ENCODE measurements around the gene STARD9. TPM values are rescaled to one million over a fixed set of nuclear protein-coding genes. Genes with fewer than 3 reads are reported as not detected.

Gene STARD9
- total and polyA plus RNA-seq, 2 donors from 2014 or later = 1.1 to 7.2 TPM

DNA sequence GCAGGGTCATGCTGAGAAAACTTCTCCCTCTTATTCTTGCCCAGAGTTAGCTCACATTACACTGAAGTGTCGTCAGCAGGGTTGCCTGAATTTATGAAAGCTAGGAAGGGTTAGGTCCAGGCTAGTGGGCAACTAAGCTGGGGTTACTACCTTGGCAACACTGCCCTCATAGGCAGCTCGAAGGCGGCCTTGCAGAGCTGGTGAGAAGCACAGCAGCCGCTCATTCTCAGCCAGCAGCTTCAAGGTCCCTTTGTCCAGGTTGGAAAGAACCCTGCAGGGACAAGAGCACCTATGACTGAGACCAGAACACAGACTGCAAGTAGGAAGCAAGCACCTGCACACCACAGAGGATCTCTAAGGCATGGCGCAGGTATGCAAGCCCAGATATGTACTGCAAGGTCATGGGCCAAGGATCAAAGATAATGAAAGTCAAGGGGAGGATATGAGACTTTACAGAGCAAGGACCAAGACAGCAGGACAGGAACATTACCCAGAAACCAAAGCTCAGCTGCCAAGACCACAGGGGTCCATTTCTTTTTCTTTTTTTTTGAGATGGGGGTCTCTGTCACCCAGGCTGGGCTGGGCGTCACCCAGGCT lies 158.8 kb downstream of the STARD9 start:
- intact Hi-C loops (cut with DNase I) = no loop called here
- Histone ChIP-seq H3K4me3 (ENCODE audit: low read length in 3 of 3) (no peak overlapping the region), H3K27me3 (ENCODE audit: control insufficient read depth, insufficient read depth, low read length) (no peaks in the 10 kb centered on the region), H3K27ac (ENCODE audit: low read depth in 2 of 2, low read length in 2 of 2) (no peak overlapping the region), H3K9ac (ENCODE audit: low read length in 3 of 3) (no peak overlapping the region), H3K4me1 (ENCODE audit: control insufficient read depth in 2 of 3, insufficient read depth in 2 of 3, low read depth in 1 of 3, low read length in 3 of 3) (peaks cover 0 to 8% (median 0%) of the 10 kb centered on the region in 3 donors), H3K9me3 (ENCODE audit: control insufficient read depth in 2 of 3, insufficient read depth in 1 of 3, low read length in 3 of 3) (no peaks in the 10 kb centered on the region), H3K36me3 (ENCODE audit: control insufficient read depth in 2 of 3, insufficient read depth in 3 of 3, low read length in 3 of 3) (peaks cover 2 to 41% (median 26%) of the 10 kb centered on the region in 3 donors)
- no peak for DNase-seq
- TF ChIP-seq, protein P1, sequence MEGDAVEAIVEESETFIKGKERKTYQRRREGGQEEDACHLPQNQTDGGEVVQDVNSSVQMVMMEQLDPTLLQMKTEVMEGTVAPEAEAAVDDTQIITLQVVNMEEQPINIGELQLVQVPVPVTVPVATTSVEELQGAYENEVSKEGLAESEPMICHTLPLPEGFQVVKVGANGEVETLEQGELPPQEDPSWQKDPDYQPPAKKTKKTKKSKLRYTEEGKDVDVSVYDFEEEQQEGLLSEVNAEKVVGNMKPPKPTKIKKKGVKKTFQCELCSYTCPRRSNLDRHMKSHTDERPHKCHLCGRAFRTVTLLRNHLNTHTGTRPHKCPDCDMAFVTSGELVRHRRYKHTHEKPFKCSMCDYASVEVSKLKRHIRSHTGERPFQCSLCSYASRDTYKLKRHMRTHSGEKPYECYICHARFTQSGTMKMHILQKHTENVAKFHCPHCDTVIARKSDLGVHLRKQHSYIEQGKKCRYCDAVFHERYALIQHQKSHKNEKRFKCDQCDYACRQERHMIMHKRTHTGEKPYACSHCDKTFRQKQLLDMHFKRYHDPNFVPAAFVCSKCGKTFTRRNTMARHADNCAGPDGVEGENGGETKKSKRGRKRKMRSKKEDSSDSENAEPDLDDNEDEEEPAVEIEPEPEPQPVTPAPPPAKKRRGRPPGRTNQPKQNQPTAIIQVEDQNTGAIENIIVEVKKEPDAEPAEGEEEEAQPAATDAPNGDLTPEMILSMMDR (IDR thresholded peaks at IDR 0.05; ENCODE audit: borderline replicate concordance, extremely low read depth, insufficient read depth) = no peak
- FAIRE-seq = no peak

DNA sequence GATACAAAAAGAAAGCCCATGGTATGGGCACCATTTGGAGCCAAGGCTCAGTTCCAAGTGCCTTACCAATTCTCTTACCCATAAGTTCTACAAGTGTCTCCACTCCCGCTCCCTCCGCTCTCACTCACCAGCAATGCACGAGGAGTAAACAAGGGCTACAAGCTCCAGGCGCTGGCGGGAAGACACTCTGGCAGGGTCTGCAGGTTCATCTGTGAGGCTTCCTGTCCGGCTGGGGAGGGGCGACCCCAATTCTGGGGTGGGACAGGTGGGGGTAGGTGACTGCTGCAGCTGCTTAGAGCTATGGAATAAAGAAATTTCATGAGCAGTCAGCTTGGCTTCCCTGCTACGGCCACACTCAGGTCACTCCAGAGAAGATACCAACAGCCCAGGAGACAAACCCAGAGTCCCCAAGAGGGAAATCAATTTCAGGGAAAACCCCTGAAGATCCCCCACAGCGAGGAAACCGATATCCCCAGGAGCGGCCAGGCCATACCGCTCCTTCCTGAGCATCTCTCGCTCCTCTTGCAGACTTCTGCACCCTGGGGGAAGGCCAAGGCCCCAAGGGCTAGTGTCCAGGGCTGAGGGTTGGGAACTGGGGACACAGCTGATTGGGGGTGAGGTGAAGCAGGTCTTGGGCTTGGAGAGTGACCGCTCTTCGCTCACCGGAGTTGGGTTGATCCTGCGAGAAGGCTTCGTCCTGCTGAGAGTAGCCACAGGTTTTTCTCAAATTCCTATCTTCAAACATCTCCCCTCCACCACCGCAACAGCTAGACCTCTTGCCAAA lies 160.2 kb downstream of the STARD9 start:
- TF ChIP-seq, protein P1 (IDR thresholded peaks at IDR 0.05; ENCODE audit: borderline replicate concordance, extremely low read depth, insufficient read depth) = no peak
- Histone ChIP-seq H3K36me3 (ENCODE audit: control insufficient read depth in 2 of 3, insufficient read depth in 3 of 3, low read length in 3 of 3) (peaks cover 2 to 30% (median 20%) of the 10 kb centered on the region in 3 donors), H3K4me1 (ENCODE audit: control insufficient read depth in 2 of 3, insufficient read depth in 2 of 3, low read depth in 1 of 3, low read length in 3 of 3) (peaks cover 0 to 8% (median 0%) of the 10 kb centered on the region in 3 donors), H3K27ac (ENCODE audit: low read depth in 2 of 2, low read length in 2 of 2) (no peak overlapping the region), H3K27me3 (ENCODE audit: control insufficient read depth, insufficient read depth, low read length) (no peaks in the 10 kb centered on the region), H3K4me3 (ENCODE audit: low read length in 3 of 3) (peak overlapping the region; percentile 21 to 75 (median 32)), H3K9me3 (ENCODE audit: control insufficient read depth in 2 of 3, insufficient read depth in 1 of 3, low read length in 3 of 3) (no peaks in the 10 kb centered on the region), H3K9ac (ENCODE audit: low read length in 3 of 3) (peak overlapping the region in 1 of 3 donors; percentile 28)
- DNase-seq = no peak
- intact Hi-C loops (cut with DNase I) = no loop called here
- no peak for FAIRE-seq

DNA sequence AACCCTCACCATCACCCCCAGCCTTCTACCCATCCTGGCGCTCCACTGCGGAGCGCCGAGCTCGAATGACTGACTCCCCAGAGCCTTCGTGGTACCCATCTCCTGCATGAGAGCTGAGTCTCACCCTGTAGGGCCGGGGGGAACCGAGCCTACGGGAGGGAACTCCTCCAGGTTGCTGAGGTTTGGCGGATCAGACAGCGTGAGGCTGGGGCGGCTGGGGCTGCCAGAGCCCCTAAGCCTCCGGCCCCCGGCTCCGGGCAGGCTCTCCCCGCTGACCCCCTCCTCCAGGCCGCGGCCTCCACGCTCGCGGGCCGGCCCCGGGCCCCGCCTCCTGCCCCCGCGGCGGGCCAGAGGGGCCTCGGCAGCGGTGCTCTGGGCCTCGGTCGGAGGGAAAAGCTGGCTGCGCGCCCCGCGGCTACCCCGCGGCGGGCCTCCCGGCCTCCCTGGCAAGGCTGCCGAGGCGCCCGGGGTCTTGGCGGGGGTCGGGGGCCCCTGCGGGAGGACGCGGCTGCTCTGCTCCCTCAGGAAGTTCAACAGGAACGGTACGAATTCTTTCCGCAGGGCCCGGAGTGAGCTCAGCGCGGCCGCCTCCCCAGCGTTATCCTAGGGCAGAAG lies 160.9 kb downstream of the STARD9 start:
- peak in 2 of 5 donors; percentile 13 to 46 for DNase-seq
- no peaks in the 10 kb centered on the region for H3K27me3 ChIP-seq (ENCODE audit: control insufficient read depth, insufficient read depth, low read length)
- intact Hi-C loops (cut with DNase I) = no loop called here
- no peak overlapping the region for H3K27ac ChIP-seq (ENCODE audit: low read depth in 2 of 2, low read length in 2 of 2)
- peaks cover 0 to 8% (median 0%) of the 10 kb centered on the region in 3 donors for H3K4me1 ChIP-seq (ENCODE audit: control insufficient read depth in 2 of 3, insufficient read depth in 2 of 3, low read depth in 1 of 3, low read length in 3 of 3)
- no peak for FAIRE-seq
- TF ChIP-seq, protein P1 (IDR thresholded peaks at IDR 0.05; ENCODE audit: borderline replicate concordance, extremely low read depth, insufficient read depth) = no peak
- no peaks in the 10 kb centered on the region for H3K9me3 ChIP-seq (ENCODE audit: control insufficient read depth in 2 of 3, insufficient read depth in 1 of 3, low read length in 3 of 3)
- peak overlapping the region in 1 of 3 donors; percentile 28 for H3K9ac ChIP-seq (ENCODE audit: low read length in 3 of 3)
- peaks cover 2 to 23% (median 17%) of the 10 kb centered on the region in 3 donors for H3K36me3 ChIP-seq (ENCODE audit: control insufficient read depth in 2 of 3, insufficient read depth in 3 of 3, low read length in 3 of 3)
- peak overlapping the region; percentile 54 to 75 (median 72) for H3K4me3 ChIP-seq (ENCODE audit: low read length in 3 of 3)
